Bladder microvascular endothelial cell (primary cell): Measurements from ENCODE around the gene PNMA5. TPM values are rescaled to one million over a fixed set of nuclear protein-coding genes. Genes with fewer than 3 reads are reported as not detected.

Experiments
- total RNA-seq: library from RNA; depleted of rRNA; stranded (reverse); fragments of >200 nt; gene quantifications from 2 replicates; pipeline ENCODE4 v1.2.3, GENCODE V29; 2014

PNMA5 gene
- total RNA-seq: not detected in 2 replicates

DNA sequence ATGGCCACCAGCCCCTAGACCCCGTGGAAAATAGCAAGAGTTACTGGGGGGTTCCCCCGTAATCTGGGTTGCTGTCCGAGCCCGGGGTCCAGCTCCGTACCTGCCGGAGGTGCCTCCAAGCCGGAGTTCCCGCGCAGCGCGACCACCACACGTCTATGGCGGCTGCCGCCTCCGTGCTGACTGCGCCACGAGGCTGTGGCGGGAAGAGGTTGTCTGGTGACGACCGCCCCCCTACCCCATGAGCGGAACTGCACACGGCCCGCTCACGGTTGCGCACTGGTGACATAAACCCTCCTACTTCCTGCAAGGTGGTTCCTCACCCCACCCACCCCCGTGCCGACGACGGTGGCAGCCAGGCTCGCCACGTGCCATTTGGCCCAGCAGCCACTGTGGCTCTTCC lies at the start of gene PNMA5:
TSS of gene PNMA5 (minus strand) at position 184 of the 400 bp plus-strand sequence. CDS start 2,518 bp downstream, outside the sequence.

Other genes with a start within 250 kb of the PNMA5 start
- gene MAGEA2, start 240.3 kb downstream of the PNMA5 start, total RNA-seq: not detected in 2 replicates
- gene CSAG3, start 234.9 kb downstream of the PNMA5 start, total RNA-seq: not detected in 2 replicates
- gene MAGEA6, start 224.4 kb downstream of the PNMA5 start, total RNA-seq: not detected in 2 replicates
- 16.8 and 18.1 TPM in 2 replicates for gene CETN2, start 163.4 kb downstream of the PNMA5 start, total RNA-seq
- gene NSDHL, start 163.1 kb downstream of the PNMA5 start, total RNA-seq: 12.5 and 16.4 TPM in 2 replicates
- 5.3 and 15.4 TPM in 2 replicates for gene ZNF185, start 96.0 kb downstream of the PNMA5 start, total RNA-seq
- gene PNMA3, start 62.4 kb upstream of the PNMA5 start, total RNA-seq: 0.06 TPM in 1 of 2 replicates, not detected in the other
- 0.32 and 0.94 TPM in 2 replicates for gene PNMA6A, start 78.3 kb upstream of the PNMA5 start, total RNA-seq
- not detected in 2 replicates for gene MAGEA1, start 185.2 kb upstream of the PNMA5 start, total RNA-seq